Right lobe of liver (tissue), 6 donors: ENCODE results near the gene ACTN2. TPM values are rescaled to one million over a fixed set of nuclear protein-coding genes. Genes with fewer than 3 reads are reported as not detected.

Experiments
- ATAC-seq, 4 donors: fragments of 200-7000 bp; cut with Tn5 transposase; one replicate each; pipeline ENCODE4 v1.9.1; 2020; ENCODE audit warnings: mild to moderate bottlenecking in 4 of 4, moderate library complexity in 4 of 4
- DNase-seq, 3 donors: peaks; one replicate each; pipeline ENCODE4 v3.0.0-alpha.2; 2020
- H3K27ac ChIP-seq, 3 donors: fragments of 200-600 bp; one replicate each; pipeline ENCODE4 v1.8.0; 2022
- H3K27me3 ChIP-seq, 2 donors: fragments of 200-600 bp; one replicate each; pipeline ENCODE4 v1.8.0; 2022
- H3K36me3 ChIP-seq, 4 donors: fragments of 200-600 bp; sonication (generic) in 1 of 4; one replicate each; pipeline versions ENCODE4 v1.5.1 to v1.8.0; 2017 to 2022; ENCODE audit warnings: control low read depth in 1 of 4
- H3K4me1 ChIP-seq, 4 donors: fragments of 200-600 bp; sonication (generic) in 1 of 4; one replicate each; pipeline versions ENCODE4 v1.5.1 to v1.8.0; 2017 to 2022; ENCODE audit warnings: control low read depth in 1 of 4
- H3K4me3 ChIP-seq, 3 donors: fragments of 200-600 bp; one replicate each; pipeline ENCODE4 v1.8.0; 2022
- H3K9me3 ChIP-seq, 4 donors: fragments of 200-600 bp; sonication (generic) in 1 of 4; one replicate each; pipeline versions ENCODE4 v1.5.1 to v1.8.0; 2017 to 2022; ENCODE audit warnings: control low read depth in 1 of 4
- POLR2A ChIP-seq: fragments of 450-650 bp; IDR thresholded peaks from one replicate; pipeline ENCODE4 v1.6.1; 2017; ENCODE audit warnings: antibody characterized with exemption, mild to moderate bottlenecking
- WGBS: methylation state at CpG from one replicate; pipeline ENCODE4 v1.1.6; 2018; ENCODE audit warnings: low coverage, low lambda C conversion rate; ENCODE audit not compliant: insufficient coverage; ENCODE audit errors: missing lambda C conversion rate; 5-methylcytosine and 5-hydroxymethylcytosine counted together
- intact Hi-C, 2 donors: fragments of 100-400 bp; cut with DNase I; formaldehyde crosslinking; loops; one replicate each; pipeline versions ENCODE4 v1.11.2 to v1.14.1; 2022
- total RNA-seq, 6 experiments: library from RNA; depleted of rRNA in 2 of 6; stranded (reverse); fragments of >200 nt in 2 of 6; fragmentation: NEBNext Ultra II Directional in 3 of 6; extraction: Animal tissue kit (Norgen Biotek cat#: 25700) in 3 of 6; gene quantifications; one replicate each; pipeline versions ENCODE4 v1.1.0 to v1.2.4, GENCODE V29; 2016 to 2023
- TF ChIP-seq, protein P1 (sequence below), 4 donors: fragments of 200-600 bp in 3 of 4; fragments of 450-650 bp in 1 of 4; IDR thresholded peaks; one replicate each; pipeline versions ENCODE4 v1.5.1 to v1.8.0; 2016 to 2022; ENCODE audit warnings: antibody characterized with exemption in 4 of 4, mild to moderate bottlenecking in 2 of 4
- donor health status: DM: no; HTN: yes; CAD: no.
- donor health status: DM: no; HTN: no; CAD: no.
- donor health status: DM: no; HTN: no; CAD: no.
- donor health status: DM: no; HTN: yes; CAD: no.
- donor health status: DM: no; HTN: yes; CAD: no.

The ACTN2 gene
- total RNA-seq, 6 experiments from 2014 or later: 0.29 to 1.4 (median 0.58) TPM; not detected in 1

DNA sequence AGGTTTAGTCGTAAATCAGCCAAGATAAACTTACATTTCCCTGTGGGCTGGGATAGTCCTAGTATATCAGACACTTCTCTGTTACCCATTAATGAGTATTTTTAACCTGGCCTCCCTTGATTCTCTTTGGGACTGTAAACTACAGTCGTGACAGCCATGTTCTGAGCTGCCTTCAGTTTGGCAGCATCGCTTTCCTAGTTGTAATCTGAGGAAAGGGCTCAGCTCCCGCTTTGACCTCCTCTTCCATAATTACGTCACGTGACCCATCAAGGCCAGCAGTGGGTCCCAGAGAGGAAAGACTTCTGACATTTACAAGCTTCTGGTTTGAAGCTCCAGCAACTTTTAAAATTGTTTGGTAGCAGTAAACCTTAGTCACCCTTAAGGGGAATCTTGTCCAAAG is 74.2 kb downstream of the ACTN2 start:
- H3K36me3 ChIP-seq: no peaks in the 10 kb centered on the region
- no peak for TF ChIP-seq POLR2A
- TF ChIP-seq, protein P1, sequence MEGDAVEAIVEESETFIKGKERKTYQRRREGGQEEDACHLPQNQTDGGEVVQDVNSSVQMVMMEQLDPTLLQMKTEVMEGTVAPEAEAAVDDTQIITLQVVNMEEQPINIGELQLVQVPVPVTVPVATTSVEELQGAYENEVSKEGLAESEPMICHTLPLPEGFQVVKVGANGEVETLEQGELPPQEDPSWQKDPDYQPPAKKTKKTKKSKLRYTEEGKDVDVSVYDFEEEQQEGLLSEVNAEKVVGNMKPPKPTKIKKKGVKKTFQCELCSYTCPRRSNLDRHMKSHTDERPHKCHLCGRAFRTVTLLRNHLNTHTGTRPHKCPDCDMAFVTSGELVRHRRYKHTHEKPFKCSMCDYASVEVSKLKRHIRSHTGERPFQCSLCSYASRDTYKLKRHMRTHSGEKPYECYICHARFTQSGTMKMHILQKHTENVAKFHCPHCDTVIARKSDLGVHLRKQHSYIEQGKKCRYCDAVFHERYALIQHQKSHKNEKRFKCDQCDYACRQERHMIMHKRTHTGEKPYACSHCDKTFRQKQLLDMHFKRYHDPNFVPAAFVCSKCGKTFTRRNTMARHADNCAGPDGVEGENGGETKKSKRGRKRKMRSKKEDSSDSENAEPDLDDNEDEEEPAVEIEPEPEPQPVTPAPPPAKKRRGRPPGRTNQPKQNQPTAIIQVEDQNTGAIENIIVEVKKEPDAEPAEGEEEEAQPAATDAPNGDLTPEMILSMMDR (IDR thresholded peaks at IDR 0.05): no peak
- ATAC-seq (peak in 1 of 4 donors; percentile 29), DNase-seq (no peak)
- H3K9me3 ChIP-seq: no peaks in the 10 kb centered on the region
- H3K27ac ChIP-seq: no peak overlapping the region
- 32% methylated on average over 6 of the region's 6 CpGs for WGBS
- intact Hi-C loops: loop anchor here in 1 of 2 donors (5.0 kb wide), 1 partner anchor 107 kb away; no protein-coding TSS in a partner anchor
- H3K4me1 ChIP-seq: peaks cover 0 to 16% (median 6%) of the 10 kb centered on the region in 4 donors
- H3K4me3 ChIP-seq: no peak overlapping the region
- no peaks in the 10 kb centered on the region for H3K27me3 ChIP-seq

DNA sequence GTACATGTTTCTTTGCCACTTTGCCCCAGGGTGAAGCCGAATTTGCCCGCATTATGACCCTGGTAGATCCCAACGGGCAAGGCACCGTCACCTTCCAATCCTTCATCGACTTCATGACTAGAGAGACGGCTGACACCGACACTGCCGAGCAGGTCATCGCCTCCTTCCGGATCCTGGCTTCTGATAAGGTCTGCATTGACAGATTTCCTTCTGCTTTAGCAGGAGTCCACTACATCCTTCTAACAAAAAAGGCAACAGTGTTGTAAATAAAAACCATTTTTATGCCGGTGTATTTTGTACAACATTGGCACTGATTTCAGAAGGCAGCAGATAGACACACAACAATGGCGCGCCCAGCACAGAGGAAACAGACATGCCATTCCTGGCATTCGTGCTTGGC is 74.7 kb downstream of the ACTN2 start:
- no peak overlapping the region for H3K4me3 ChIP-seq
- 83% methylated on average over 14 of the region's 14 CpGs for WGBS
- DNase-seq (no peak), ATAC-seq (no peak)
- no peaks in the 10 kb centered on the region for H3K36me3 ChIP-seq
- H3K4me1 ChIP-seq: peaks cover 0 to 21% (median 7%) of the 10 kb centered on the region in 4 donors
- H3K9me3 ChIP-seq: no peaks in the 10 kb centered on the region
- intact Hi-C loops: loop anchor here in 1 of 2 donors (5.0 kb wide), 1 partner anchor 106 kb away; no protein-coding TSS in a partner anchor
- H3K27ac ChIP-seq: no peak overlapping the region
- TF ChIP-seq POLR2A: no peak
- TF ChIP-seq, protein P1 (IDR thresholded peaks at IDR 0.05): no peak
- no peaks in the 10 kb centered on the region for H3K27me3 ChIP-seq

DNA sequence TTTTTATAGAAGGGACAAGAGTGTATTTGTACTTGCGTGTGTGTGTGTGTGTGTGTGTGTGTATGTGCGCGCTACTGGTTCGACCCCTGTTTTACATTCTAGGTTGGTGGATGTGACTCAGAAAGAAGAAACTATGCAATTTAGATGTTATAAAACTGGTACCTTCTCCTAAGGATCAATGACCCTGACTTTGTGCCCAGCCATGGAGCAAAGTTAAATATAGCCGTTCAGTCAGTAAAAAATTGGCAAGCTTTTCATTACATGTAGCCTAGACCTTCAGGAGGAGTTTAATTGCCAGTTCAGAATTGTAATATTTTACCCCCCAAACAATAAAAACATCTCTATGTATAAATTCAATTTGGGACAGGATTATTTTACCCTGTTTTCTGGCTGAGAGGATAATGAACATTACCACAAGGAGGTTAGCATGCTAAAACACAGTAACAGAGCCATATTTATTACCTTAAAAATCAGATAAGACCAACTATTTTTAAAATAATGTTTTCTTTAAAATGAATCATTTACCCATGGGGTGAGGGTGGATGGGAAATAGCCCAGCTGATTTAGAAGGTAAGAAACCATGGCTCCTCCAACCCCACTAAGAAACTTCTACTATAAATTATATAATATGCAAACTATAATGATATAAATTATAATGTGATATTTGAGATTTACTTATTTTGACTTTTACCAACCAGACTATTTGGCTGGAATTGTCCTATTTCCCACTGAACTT is 75.3 kb downstream of the ACTN2 start:
- Histone ChIP-seq H3K27me3 (no peaks in the 10 kb centered on the region), H3K4me3 (no peak overlapping the region), H3K27ac (no peak overlapping the region), H3K36me3 (no peaks in the 10 kb centered on the region), H3K9me3 (no peaks in the 10 kb centered on the region), H3K4me1 (peaks cover 0 to 27% (median 10%) of the 10 kb centered on the region in 4 donors)
- WGBS: 50% methylated on average over 5 of the region's 5 CpGs
- intact Hi-C loops: loop anchor here in 1 of 2 donors (5.0 kb wide), 1 partner anchor 106 kb away; no protein-coding TSS in a partner anchor
- ATAC-seq (peak; percentile 87 to 91 (median 88)), DNase-seq (peak in 1 of 3 donors; percentile 62)
- TF ChIP-seq, protein P1 (IDR thresholded peaks at IDR 0.05): no peak
- no peak for TF ChIP-seq POLR2A

DNA sequence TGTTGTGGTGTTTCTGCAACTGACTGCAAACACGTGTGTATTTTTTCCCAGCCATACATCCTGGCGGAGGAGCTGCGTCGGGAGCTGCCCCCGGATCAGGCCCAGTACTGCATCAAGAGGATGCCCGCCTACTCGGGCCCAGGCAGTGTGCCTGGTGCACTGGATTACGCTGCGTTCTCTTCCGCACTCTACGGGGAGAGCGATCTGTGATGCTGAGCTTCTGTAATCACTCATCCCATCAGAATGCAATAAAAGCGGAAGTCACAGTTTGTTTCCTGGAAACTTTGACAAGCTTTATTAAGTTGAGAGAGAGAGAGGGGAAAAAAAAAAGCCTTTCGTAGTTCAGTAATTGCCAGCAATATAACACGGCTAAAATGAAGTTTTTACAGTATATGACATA is 76.1 kb downstream of the ACTN2 start:
- no peaks in the 10 kb centered on the region for H3K27me3 ChIP-seq
- no peaks in the 10 kb centered on the region for H3K9me3 ChIP-seq
- intact Hi-C loops: loop anchor here in 1 of 2 donors (5.0 kb wide), 1 partner anchor 105 kb away; no protein-coding TSS in a partner anchor
- TF ChIP-seq POLR2A: no peak
- TF ChIP-seq, protein P1 (IDR thresholded peaks at IDR 0.05): no peak
- H3K4me1 ChIP-seq: peaks cover 0 to 35% (median 14%) of the 10 kb centered on the region in 4 donors
- ATAC-seq (no peak), DNase-seq (no peak)
- H3K4me3 ChIP-seq: no peak overlapping the region
- no peaks in the 10 kb centered on the region for H3K36me3 ChIP-seq
- 88% methylated on average over 15 of the region's 15 CpGs for WGBS
- no peak overlapping the region for H3K27ac ChIP-seq
